HepG2 (cell line): ENCODE data around the gene ABT1. TPM values are rescaled to one million over a fixed set of nuclear protein-coding genes. Genes with fewer than 3 reads are reported as not detected.

Experiments used
- ATF1 ChIP-seq: IDR thresholded peaks from 2 replicates; pipeline ENCODE4 v1.6.1; 2016; ENCODE audit warnings: mild to moderate bottlenecking, control low read depth
- GATAD2A ChIP-seq: IDR thresholded peaks from 2 replicates; pipeline ENCODE4 v1.6.1; 2016
- PHF8 ChIP-seq: sonication (generic); formaldehyde crosslinking; IDR thresholded peaks from 2 replicates; pipeline ENCODE4 v1.5.0; 2020; ENCODE audit warnings: missing genetic modification reagents
- RFX5 ChIP-seq: IDR thresholded peaks from 2 replicates; pipeline ENCODE4 v1.6.1; 2011; ENCODE audit warnings: low read depth, low read length, improper control_type of control experiment
- RORA ChIP-seq: sonication (generic); formaldehyde crosslinking; IDR thresholded peaks from 2 replicates; pipeline ENCODE4 v1.5.0; 2020; ENCODE audit warnings: mild to moderate bottlenecking, missing genetic modification reagents, moderate library complexity
- SALL1 ChIP-seq: sonication (generic); formaldehyde crosslinking; IDR thresholded peaks from 2 replicates; pipeline ENCODE4 v1.8.0; 2022; ENCODE audit warnings: mild to moderate bottlenecking, missing genetic modification reagents
- THAP11 ChIP-seq: IDR thresholded peaks from 2 replicates; pipeline ENCODE4 v1.6.1; 2016; ENCODE audit warnings: missing biosample characterization, missing genetic modification reagents
- ZMYM3 ChIP-seq: sonication (generic); formaldehyde crosslinking; IDR thresholded peaks from 2 replicates; pipeline ENCODE4 v1.5.1; 2020; ENCODE audit warnings: mild to moderate bottlenecking, missing genetic modification reagents
- ZNF101 ChIP-seq: sonication (generic); formaldehyde crosslinking; IDR thresholded peaks from 2 replicates; pipeline ENCODE4 v1.4.0; 2020; ENCODE audit warnings: mild to moderate bottlenecking, low read depth, missing genetic modification reagents, borderline replicate concordance
- ZNF235 ChIP-seq: sonication (generic); formaldehyde crosslinking; IDR thresholded peaks from 2 replicates; pipeline ENCODE4 v1.8.1; 2023; ENCODE audit warnings: mild to moderate bottlenecking, missing genetic modification reagents, borderline replicate concordance
- ZNF329 ChIP-seq: sonication (generic); formaldehyde crosslinking; IDR thresholded peaks from 2 replicates; pipeline ENCODE4 v1.9.0; 2021; ENCODE audit warnings: low read depth, mild to moderate bottlenecking, missing genetic modification reagents
- ZNF337 ChIP-seq: sonication (generic); formaldehyde crosslinking; IDR thresholded peaks from 2 replicates; pipeline ENCODE4 v1.5.1; 2020; ENCODE audit warnings: missing genetic modification reagents, low read depth, mild to moderate bottlenecking, borderline replicate concordance
- ZNF513 ChIP-seq: sonication (generic); formaldehyde crosslinking; conservative IDR thresholded peaks from 2 replicates; pipeline ENCODE4 v1.5.0; 2020; ENCODE audit warnings: missing genetic modification reagents
- ZNF549 ChIP-seq: sonication (generic); formaldehyde crosslinking; IDR thresholded peaks from 2 replicates; pipeline ENCODE4 v1.5.0; 2020; ENCODE audit warnings: missing genetic modification reagents
- ZNF7 ChIP-seq: IDR thresholded peaks from 2 replicates; pipeline ENCODE4 v1.6.1; 2016; ENCODE audit warnings: missing biosample characterization, missing genetic modification reagents
- ZNF773 ChIP-seq: sonication (generic); formaldehyde crosslinking; IDR thresholded peaks from 2 replicates; pipeline ENCODE4 v1.4.0; 2020; ENCODE audit warnings: missing genetic modification reagents, borderline replicate concordance
- polyA plus RNA-seq, 8 experiments: library from polyadenylated mRNA; depleted of rRNA in 3 of 8; stranded (reverse) in 7 of 8; unstranded in 1 of 8; fragments of >200 nt; fragmentation: Illumina TruSeq in 4 of 8; extraction: Trizol in 4 of 8; gene quantifications; 2 replicates each; pipeline versions ENCODE4 v1.2.1 to v1.2.3, GENCODE V29; 2011 to 2016; ENCODE audit warnings: low read depth in 4 of 8, missing spikeins in 1 of 8, mixed read lengths in 1 of 8; ENCODE audit not compliant: insufficient read depth in 1 of 8
- total RNA-seq, 5 experiments: library from RNA; depleted of rRNA; stranded (reverse); fragments of >200 nt; fragmentation: Illumina TruSeq; extraction: Trizol; gene quantifications; 2 replicates each; pipeline ENCODE4 v1.2.3, GENCODE V29; 2016; ENCODE audit warnings: low read depth in 1 of 5
- TF ChIP-seq, protein P1 (sequence below): sonication (generic); formaldehyde crosslinking; IDR thresholded peaks from 2 replicates; pipeline ENCODE4 v1.5.0; 2020; ENCODE audit warnings: mild to moderate bottlenecking, missing genetic modification reagents, moderate library complexity
- TF ChIP-seq, protein P2 (sequence below): sonication (generic); formaldehyde crosslinking; IDR thresholded peaks from 2 replicates; pipeline ENCODE4 v1.5.1; 2020; ENCODE audit warnings: mild to moderate bottlenecking, missing genetic modification reagents, moderate library complexity
- TF ChIP-seq, protein P3 (sequence below): IDR thresholded peaks from 2 replicates; pipeline ENCODE4 v1.4.0; 2020; ENCODE audit warnings: mild to moderate bottlenecking, missing genetic modification reagents

ABT1 gene
- total and polyA plus RNA-seq, 2 of the 13 experiments (the other 11 are each of a cell fraction or from before 2014, with no cell fraction given): 38.4 TPM

DNA sequence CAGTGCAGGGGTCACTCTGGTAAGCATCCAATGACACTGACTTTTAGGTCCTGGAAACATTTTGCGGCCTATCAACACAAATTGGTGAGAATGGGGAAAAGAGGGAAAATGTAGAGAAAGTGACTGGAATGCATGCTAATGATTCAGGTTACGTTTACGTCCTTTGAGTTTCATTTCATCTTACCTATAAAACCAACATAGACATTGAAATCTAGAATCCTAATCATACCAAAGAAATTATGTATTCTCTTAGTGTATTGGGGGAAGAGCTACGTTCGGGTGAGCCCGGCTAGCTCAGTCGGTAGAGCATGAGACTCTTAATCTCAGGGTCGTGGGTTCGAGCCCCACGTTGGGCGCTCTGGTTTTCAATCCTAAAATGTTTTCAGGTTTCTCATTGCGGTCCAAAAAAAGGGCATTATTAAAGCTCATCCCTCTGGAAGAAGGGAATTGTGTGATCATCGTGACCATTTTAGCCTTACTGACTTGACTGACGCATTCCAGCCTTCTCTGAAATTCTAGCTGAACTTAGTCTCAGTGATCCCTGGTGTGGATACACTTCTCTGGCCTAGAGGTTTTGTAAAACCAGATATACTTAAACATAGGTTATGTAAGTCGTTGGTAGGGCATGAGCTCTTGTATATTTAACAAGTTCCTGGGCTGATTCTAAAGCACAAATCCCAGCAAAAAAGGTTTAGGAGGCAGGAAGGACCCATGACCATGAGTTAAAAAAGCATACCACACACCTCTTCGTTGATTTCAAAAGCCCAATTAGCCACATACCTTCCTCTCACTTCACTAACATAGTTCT lies 40.3 kb upstream of the ABT1 start (continued):
- TF ChIP-seq RORA (CRISPR knock-in tag) (no peak), THAP11 (peak; percentile 66), ZNF7 (CRISPR knock-in tag) (no peak), ZNF101 (CRISPR knock-in tag) (no peak), ZNF549 (CRISPR knock-in tag) (no peak), ZMYM3 (peak; percentile 78), GATAD2A (CRISPR knock-in tag) (peak; percentile 91), ZNF773 (CRISPR knock-in tag) (no peak), ZNF235 (CRISPR knock-in tag) (no peak), ZNF337 (peak; percentile 56; the same call in 1 of the 2 replicates), RFX5 (no peak), SALL1 (CRISPR knock-in tag) (peak; percentile 91), ZNF513 (CRISPR knock-in tag) (no peak; the same call in 1 of the 2 replicates), ZNF329 (CRISPR knock-in tag) (no peak), ATF1 (CRISPR knock-in tag) (peak; percentile 67), PHF8 (CRISPR knock-in tag) (peak; percentile 38; the same call in 1 of the 2 replicates)
- TF ChIP-seq, protein P1, sequence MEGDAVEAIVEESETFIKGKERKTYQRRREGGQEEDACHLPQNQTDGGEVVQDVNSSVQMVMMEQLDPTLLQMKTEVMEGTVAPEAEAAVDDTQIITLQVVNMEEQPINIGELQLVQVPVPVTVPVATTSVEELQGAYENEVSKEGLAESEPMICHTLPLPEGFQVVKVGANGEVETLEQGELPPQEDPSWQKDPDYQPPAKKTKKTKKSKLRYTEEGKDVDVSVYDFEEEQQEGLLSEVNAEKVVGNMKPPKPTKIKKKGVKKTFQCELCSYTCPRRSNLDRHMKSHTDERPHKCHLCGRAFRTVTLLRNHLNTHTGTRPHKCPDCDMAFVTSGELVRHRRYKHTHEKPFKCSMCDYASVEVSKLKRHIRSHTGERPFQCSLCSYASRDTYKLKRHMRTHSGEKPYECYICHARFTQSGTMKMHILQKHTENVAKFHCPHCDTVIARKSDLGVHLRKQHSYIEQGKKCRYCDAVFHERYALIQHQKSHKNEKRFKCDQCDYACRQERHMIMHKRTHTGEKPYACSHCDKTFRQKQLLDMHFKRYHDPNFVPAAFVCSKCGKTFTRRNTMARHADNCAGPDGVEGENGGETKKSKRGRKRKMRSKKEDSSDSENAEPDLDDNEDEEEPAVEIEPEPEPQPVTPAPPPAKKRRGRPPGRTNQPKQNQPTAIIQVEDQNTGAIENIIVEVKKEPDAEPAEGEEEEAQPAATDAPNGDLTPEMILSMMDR (CRISPR knock-in tag): 0 out of 2 replicates have a peak, but pooled peaks have one; percentile 3
- TF ChIP-seq, protein P2, sequence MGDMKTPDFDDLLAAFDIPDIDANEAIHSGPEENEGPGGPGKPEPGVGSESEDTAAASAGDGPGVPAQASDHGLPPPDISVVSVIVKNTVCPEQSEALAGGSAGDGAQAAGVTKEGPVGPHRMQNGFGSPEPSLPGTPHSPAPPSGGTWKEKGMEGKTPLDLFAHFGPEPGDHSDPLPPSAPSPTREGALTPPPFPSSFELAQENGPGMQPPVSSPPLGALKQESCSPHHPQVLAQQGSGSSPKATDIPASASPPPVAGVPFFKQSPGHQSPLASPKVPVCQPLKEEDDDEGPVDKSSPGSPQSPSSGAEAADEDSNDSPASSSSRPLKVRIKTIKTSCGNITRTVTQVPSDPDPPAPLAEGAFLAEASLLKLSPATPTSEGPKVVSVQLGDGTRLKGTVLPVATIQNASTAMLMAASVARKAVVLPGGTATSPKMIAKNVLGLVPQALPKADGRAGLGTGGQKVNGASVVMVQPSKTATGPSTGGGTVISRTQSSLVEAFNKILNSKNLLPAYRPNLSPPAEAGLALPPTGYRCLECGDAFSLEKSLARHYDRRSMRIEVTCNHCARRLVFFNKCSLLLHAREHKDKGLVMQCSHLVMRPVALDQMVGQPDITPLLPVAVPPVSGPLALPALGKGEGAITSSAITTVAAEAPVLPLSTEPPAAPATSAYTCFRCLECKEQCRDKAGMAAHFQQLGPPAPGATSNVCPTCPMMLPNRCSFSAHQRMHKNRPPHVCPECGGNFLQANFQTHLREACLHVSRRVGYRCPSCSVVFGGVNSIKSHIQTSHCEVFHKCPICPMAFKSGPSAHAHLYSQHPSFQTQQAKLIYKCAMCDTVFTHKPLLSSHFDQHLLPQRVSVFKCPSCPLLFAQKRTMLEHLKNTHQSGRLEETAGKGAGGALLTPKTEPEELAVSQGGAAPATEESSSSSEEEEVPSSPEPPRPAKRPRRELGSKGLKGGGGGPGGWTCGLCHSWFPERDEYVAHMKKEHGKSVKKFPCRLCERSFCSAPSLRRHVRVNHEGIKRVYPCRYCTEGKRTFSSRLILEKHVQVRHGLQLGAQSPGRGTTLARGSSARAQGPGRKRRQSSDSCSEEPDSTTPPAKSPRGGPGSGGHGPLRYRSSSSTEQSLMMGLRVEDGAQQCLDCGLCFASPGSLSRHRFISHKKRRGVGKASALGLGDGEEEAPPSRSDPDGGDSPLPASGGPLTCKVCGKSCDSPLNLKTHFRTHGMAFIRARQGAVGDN (CRISPR knock-in tag): no peak
- TF ChIP-seq, protein P3, sequence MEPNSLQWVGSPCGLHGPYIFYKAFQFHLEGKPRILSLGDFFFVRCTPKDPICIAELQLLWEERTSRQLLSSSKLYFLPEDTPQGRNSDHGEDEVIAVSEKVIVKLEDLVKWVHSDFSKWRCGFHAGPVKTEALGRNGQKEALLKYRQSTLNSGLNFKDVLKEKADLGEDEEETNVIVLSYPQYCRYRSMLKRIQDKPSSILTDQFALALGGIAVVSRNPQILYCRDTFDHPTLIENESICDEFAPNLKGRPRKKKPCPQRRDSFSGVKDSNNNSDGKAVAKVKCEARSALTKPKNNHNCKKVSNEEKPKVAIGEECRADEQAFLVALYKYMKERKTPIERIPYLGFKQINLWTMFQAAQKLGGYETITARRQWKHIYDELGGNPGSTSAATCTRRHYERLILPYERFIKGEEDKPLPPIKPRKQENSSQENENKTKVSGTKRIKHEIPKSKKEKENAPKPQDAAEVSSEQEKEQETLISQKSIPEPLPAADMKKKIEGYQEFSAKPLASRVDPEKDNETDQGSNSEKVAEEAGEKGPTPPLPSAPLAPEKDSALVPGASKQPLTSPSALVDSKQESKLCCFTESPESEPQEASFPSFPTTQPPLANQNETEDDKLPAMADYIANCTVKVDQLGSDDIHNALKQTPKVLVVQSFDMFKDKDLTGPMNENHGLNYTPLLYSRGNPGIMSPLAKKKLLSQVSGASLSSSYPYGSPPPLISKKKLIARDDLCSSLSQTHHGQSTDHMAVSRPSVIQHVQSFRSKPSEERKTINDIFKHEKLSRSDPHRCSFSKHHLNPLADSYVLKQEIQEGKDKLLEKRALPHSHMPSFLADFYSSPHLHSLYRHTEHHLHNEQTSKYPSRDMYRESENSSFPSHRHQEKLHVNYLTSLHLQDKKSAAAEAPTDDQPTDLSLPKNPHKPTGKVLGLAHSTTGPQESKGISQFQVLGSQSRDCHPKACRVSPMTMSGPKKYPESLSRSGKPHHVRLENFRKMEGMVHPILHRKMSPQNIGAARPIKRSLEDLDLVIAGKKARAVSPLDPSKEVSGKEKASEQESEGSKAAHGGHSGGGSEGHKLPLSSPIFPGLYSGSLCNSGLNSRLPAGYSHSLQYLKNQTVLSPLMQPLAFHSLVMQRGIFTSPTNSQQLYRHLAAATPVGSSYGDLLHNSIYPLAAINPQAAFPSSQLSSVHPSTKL: peak; percentile 93
